ENCODE measurements around the gene ARL9. TPM values are rescaled to one million over a fixed set of nuclear protein-coding genes. Genes with fewer than 3 reads are reported as not detected.
A peak's percentile ranks its signal among the peaks of the same experiment; 100 is the strongest.

The ARL9 gene
- total and polyA plus RNA-seq, 9 of the 15 experiments (the other 6 are each of a cell fraction or from before 2014, with no cell fraction given), result 0.10 to 0.15 (median 0.11) TPM; not detected in 6

DNA sequence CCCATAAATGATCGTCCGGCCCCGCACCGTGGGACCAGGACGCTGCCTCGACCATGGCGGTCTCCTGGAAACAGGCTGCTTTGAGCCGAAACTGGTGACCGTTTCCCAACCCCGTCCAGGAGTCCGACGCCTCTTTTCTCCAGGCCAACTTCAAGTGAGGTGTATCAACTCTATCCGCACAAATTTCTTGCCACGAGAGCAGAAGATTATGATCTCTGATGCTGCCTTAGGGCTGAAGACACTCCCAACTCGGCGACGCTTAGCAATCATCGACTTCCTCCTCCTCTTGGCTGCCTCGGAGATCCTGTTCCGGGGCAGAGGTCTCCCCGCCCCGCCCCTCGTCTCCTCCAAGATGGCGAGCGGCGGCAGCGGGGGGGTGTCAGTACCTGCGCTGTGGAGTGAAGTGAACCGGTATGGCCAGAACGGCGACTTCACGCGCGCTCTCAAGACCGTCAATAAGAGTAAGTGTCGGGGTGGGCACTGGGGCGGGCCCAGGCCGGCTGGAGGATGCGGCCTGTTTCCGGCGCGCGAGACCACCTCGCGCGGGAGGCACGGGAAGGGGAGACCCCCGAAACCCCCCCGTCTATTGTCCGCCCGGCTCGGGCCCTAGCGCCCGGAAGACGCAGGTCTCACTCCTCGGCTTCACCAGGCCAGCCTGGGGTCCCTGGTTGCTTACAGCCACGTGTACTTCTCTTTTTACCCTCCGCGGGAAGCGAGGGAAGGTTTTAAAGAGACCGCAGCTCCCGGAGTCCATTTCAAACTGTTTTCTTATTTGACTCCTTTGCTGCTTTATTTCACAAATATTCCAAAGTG is 38.1 kb upstream of the ARL9 start, which contains the start of gene SRP72 (continued):
- TF ChIP-seq, protein P1, sequence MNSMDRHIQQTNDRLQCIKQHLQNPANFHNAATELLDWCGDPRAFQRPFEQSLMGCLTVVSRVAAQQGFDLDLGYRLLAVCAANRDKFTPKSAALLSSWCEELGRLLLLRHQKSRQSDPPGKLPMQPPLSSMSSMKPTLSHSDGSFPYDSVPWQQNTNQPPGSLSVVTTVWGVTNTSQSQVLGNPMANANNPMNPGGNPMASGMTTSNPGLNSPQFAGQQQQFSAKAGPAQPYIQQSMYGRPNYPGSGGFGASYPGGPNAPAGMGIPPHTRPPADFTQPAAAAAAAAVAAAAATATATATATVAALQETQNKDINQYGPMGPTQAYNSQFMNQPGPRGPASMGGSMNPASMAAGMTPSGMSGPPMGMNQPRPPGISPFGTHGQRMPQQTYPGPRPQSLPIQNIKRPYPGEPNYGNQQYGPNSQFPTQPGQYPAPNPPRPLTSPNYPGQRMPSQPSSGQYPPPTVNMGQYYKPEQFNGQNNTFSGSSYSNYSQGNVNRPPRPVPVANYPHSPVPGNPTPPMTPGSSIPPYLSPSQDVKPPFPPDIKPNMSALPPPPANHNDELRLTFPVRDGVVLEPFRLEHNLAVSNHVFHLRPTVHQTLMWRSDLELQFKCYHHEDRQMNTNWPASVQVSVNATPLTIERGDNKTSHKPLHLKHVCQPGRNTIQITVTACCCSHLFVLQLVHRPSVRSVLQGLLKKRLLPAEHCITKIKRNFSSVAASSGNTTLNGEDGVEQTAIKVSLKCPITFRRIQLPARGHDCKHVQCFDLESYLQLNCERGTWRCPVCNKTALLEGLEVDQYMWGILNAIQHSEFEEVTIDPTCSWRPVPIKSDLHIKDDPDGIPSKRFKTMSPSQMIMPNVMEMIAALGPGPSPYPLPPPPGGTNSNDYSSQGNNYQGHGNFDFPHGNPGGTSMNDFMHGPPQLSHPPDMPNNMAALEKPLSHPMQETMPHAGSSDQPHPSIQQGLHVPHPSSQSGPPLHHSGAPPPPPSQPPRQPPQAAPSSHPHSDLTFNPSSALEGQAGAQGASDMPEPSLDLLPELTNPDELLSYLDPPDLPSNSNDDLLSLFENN (IDR thresholded peaks at IDR 0.05; ENCODE audit: low read depth in 2 of 2, low read length in 2 of 2), result peak in 1 of 2 experiments; percentile 73; a peak in 2 of 4 replicates
- TF ChIP-seq GATA2 (CRISPR knock-in tag; IDR thresholded peaks at IDR 0.05) (peak; percentile 79), GABPB1 (CRISPR knock-in tag; IDR thresholded peaks at IDR 0.05) (peak; percentile 96), ZNF79 (CRISPR knock-in tag; IDR thresholded peaks at IDR 0.05; ENCODE audit: low read depth) (no peak), HLTF (IDR thresholded peaks at IDR 0.05) (no peak; the same call in 1 of the 2 replicates), PRPF4 (IDR thresholded peaks at IDR 0.05; ENCODE audit: insufficient read depth, low read depth, low read length, poor library complexity, severe bottlenecking) (no peak), PML (IDR thresholded peaks at IDR 0.05; ENCODE audit: low read length) (peak; percentile 93), KLF1 (tag; IDR thresholded peaks at IDR 0.05) (no peak), TGIF2 (CRISPR knock-in tag; IDR thresholded peaks at IDR 0.05) (no peak), TEAD1 (CRISPR knock-in tag; IDR thresholded peaks at IDR 0.05) (peak in 1 of 2 experiments; percentile 73; a peak in 2 of 4 replicates), SIN3A (IDR thresholded peaks at IDR 0.05; ENCODE audit: borderline replicate concordance in 2 of 2, control insufficient read depth in 1 of 2, low read depth in 2 of 2, low read length in 2 of 2) (peak; percentile 52 to 76; a peak in 2 of 4 replicates), HNRNPH1 (optimal IDR thresholded peaks at IDR 0.05; ENCODE audit: low read depth, low read length) (no peak), RNF2 (IDR thresholded peaks at IDR 0.05) (peak; percentile 54; the same call in 1 of the 2 replicates), CREB1 (IDR thresholded peaks at IDR 0.05) (peak; percentile 75), CREB1 (CRISPR knock-in tag; IDR thresholded peaks at IDR 0.05) (peak; percentile 72; the same call in 1 of the 2 replicates), SREBF1 (IDR thresholded peaks at IDR 0.05; ENCODE audit: borderline replicate concordance, low read depth, low read length) (peak; percentile 62; the same call in 1 of the 2 replicates)
- TF ChIP-seq, protein P2, sequence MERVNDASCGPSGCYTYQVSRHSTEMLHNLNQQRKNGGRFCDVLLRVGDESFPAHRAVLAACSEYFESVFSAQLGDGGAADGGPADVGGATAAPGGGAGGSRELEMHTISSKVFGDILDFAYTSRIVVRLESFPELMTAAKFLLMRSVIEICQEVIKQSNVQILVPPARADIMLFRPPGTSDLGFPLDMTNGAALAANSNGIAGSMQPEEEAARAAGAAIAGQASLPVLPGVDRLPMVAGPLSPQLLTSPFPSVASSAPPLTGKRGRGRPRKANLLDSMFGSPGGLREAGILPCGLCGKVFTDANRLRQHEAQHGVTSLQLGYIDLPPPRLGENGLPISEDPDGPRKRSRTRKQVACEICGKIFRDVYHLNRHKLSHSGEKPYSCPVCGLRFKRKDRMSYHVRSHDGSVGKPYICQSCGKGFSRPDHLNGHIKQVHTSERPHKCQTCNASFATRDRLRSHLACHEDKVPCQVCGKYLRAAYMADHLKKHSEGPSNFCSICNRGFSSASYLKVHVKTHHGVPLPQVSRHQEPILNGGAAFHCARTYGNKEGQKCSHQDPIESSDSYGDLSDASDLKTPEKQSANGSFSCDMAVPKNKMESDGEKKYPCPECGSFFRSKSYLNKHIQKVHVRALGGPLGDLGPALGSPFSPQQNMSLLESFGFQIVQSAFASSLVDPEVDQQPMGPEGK (CRISPR knock-in tag; IDR thresholded peaks at IDR 0.05; ENCODE audit: borderline replicate concordance), result no peak
- TF ChIP-seq, protein P3, sequence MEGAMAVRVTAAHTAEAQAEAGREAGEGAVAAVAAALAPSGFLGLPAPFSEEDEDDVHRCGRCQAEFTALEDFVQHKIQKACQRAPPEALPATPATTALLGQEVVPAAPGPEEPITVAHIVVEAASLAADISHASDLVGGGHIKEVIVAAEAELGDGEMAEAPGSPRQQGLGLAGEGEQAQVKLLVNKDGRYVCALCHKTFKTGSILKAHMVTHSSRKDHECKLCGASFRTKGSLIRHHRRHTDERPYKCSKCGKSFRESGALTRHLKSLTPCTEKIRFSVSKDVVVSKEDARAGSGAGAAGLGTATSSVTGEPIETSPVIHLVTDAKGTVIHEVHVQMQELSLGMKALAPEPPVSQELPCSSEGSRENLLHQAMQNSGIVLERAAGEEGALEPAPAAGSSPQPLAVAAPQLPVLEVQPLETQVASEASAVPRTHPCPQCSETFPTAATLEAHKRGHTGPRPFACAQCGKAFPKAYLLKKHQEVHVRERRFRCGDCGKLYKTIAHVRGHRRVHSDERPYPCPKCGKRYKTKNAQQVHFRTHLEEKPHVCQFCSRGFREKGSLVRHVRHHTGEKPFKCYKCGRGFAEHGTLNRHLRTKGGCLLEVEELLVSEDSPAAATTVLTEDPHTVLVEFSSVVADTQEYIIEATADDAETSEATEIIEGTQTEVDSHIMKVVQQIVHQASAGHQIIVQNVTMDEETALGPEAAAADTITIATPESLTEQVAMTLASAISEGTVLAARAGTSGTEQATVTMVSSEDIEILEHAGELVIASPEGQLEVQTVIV (CRISPR knock-in tag; IDR thresholded peaks at IDR 0.05; ENCODE audit: borderline replicate concordance), result no peak

Data from K562 (cell line).